ENCODE data around the gene ZNF549.
"Not testable (repeated sequence)": the region's sequence is repeated elsewhere in the genome, so short reads cannot be mapped to it uniquely, and the experiment has no call there.

- TF ChIP-seq POLR2A, CTCF (IDR thresholded peaks at IDR 0.05): not testable (repeated sequence)
Measured at GRCh38 chr19:57518021-57518420, 9.1 kb upstream of the ZNF549 start.
